ENCODE data around the gene PPP2R3B.

The PPP2R3B gene

DNA sequence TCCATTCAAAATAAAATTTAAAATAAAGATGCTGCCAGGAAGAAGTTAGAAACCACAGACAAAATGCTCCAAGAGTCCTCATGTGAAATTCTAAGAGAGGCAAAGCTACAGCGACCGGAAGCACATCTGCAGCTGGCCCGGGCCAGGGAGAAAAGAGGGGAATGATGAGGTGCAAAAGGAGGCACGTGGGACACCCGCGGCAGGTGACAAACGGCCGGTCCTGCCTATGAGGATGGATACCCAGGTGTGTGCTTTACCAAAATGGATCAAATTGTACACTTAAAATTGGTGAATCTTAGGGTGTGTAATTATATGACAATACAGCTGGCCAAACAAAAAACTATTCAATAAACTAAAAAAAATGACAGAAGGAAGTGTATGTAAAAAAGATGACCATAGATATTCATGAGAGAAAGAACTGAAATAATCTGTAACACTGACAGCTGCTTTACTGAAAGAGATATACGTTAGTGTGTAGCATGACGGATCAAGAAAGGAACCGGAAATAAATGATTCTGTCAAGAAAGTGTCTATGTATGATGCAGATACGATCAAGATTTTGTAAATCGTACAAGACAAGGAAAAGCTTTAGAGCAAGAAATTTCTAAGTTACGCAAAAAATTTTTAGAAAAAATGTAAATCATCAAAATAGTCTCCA is 29.5 kb downstream of the PPP2R3B start:
- Histone ChIP-seq H3K36me3 (no peaks in the 10 kb centered on the region), H3K27me3 (no peaks in the 10 kb centered on the region), H3K4me1 (no peaks in the 10 kb centered on the region), H3K4me3 (ENCODE audit: low read depth, low read length) (no peak overlapping the region), H3K9me3 (no peaks in the 10 kb centered on the region)
- no peak for DNase-seq
- TF ChIP-seq, protein P1, sequence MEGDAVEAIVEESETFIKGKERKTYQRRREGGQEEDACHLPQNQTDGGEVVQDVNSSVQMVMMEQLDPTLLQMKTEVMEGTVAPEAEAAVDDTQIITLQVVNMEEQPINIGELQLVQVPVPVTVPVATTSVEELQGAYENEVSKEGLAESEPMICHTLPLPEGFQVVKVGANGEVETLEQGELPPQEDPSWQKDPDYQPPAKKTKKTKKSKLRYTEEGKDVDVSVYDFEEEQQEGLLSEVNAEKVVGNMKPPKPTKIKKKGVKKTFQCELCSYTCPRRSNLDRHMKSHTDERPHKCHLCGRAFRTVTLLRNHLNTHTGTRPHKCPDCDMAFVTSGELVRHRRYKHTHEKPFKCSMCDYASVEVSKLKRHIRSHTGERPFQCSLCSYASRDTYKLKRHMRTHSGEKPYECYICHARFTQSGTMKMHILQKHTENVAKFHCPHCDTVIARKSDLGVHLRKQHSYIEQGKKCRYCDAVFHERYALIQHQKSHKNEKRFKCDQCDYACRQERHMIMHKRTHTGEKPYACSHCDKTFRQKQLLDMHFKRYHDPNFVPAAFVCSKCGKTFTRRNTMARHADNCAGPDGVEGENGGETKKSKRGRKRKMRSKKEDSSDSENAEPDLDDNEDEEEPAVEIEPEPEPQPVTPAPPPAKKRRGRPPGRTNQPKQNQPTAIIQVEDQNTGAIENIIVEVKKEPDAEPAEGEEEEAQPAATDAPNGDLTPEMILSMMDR (IDR thresholded peaks at IDR 0.05; ENCODE audit: low read depth, low read length) = no peak

DNA sequence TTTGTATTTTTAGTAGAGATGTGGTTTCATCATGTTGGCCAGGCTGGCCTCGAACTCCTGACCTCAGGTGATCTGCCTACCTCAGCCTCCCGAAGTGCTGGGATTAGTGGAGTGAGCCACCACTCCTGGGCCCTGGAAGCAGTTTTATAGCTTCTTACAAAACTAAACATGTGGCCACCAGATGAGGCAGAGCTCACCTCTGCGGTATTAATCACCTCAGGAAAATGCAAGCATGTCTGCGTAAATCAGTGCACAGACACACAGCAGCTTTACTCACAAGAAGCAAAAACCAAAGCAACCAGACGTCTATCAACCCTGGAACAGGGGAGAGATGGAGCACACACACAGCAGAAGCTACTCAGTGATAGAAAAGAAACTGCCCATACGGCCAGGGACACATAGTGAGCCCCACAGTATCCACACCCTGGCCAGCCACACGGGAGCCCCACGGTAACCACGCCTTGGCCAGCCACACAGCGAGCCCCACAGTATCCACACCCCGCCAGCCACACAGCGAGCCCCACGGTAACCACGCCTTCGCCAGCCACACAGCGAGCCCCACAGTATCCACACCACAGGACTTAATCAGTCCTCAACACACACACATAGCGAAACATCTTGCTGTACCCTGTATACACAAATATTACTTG is 30.2 kb downstream of the PPP2R3B start:
- Histone ChIP-seq H3K4me1 (no peaks in the 10 kb centered on the region), H3K36me3 (no peaks in the 10 kb centered on the region), H3K4me3 (ENCODE audit: low read depth, low read length) (no peak overlapping the region), H3K27me3 (no peaks in the 10 kb centered on the region), H3K9me3 (no peaks in the 10 kb centered on the region)
- DNase-seq = no peak
- TF ChIP-seq, protein P1 (IDR thresholded peaks at IDR 0.05; ENCODE audit: low read depth, low read length) = no peak

DNA sequence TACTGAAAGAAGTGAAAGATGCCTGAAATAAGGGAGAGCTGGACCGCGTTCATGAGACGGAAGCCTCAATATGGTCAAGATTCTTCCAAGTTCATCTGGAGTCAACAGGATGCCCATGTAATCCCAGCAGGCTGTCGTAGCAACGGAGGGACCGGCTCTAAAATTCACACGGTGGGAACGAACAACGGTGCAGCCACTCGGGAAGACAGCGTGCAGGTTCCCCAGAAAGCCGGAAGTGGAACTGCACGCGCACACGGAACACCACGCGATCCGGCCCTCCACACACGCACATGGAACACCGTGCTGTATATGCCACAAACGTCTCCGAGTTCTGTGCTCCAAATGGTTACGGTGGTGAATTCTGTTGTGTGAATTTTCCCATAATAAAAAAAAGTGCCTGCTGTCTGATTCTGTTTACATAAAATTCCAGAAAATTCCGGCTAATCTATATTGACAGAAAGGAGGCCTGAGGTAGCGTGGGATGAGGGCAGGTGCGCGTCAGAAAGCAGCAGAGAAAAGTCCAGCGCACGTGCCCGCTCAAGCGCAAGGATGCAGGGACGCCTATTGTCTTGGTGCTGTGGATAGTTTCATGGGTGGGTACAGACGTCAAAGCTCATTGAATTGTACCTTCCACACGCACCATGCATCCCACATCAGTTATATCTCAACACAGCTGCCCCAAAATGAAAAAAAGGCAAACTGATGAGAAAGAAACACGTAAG is 31.2 kb downstream of the PPP2R3B start:
- Histone ChIP-seq H3K36me3 (no peaks in the 10 kb centered on the region), H3K9me3 (no peaks in the 10 kb centered on the region), H3K4me1 (no peaks in the 10 kb centered on the region), H3K4me3 (ENCODE audit: low read depth, low read length) (no peak overlapping the region), H3K27me3 (no peaks in the 10 kb centered on the region)
- DNase-seq = no peak
- TF ChIP-seq, protein P1 (IDR thresholded peaks at IDR 0.05; ENCODE audit: low read depth, low read length) = no peak

DNA sequence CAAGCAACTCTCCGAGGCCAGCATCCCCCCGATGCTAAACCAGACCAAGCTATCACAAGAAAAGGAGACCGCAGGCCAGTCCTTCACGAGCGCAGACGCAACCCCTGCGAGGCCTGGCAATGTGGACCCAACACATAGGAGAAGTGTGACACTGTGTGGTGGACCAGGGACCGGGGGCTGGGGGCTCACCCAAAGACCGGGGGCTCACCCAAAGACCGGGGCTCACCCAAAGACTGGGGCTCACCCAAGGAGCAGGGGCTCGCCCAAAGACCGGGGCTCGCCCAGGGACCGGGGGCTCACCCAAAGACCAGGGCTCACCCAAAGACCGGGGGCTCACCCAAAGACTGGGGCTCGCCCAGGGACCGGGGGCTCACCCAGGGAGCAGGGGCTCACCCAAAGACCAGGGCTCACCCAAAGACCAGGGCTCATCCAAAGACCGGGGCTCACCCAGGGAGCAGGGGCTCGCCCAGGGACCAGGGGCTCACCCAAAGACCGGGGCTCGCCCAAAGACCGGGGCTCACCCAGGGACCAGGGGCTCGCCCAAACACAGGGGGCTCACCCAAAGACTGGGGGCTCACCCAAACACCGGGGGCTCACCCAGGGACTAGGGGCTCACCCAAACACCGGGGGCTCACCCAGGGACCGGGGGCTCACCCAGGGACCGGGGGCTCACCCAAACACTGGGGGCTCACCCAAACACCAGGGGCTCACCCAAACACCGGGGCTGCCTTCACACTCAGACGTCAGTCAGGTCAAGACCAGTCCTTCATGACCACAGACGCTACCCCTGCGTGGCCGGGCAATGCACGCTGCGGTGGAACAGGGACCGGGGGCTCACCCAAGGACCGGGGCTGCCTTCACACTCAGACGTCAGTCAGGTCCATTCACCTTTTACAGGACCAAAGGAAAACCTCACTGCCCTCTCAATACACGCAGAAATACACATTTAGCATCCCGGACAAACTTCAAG is 32.9 kb downstream of the PPP2R3B start:
- Histone ChIP-seq H3K9me3 (no peaks in the 10 kb centered on the region), H3K4me1 (no peaks in the 10 kb centered on the region), H3K4me3 (ENCODE audit: low read depth, low read length) (no peak overlapping the region), H3K36me3 (no peaks in the 10 kb centered on the region), H3K27me3 (no peaks in the 10 kb centered on the region)
- no peak for DNase-seq
- TF ChIP-seq, protein P1 (IDR thresholded peaks at IDR 0.05; ENCODE audit: low read depth, low read length) = no peak

DNA sequence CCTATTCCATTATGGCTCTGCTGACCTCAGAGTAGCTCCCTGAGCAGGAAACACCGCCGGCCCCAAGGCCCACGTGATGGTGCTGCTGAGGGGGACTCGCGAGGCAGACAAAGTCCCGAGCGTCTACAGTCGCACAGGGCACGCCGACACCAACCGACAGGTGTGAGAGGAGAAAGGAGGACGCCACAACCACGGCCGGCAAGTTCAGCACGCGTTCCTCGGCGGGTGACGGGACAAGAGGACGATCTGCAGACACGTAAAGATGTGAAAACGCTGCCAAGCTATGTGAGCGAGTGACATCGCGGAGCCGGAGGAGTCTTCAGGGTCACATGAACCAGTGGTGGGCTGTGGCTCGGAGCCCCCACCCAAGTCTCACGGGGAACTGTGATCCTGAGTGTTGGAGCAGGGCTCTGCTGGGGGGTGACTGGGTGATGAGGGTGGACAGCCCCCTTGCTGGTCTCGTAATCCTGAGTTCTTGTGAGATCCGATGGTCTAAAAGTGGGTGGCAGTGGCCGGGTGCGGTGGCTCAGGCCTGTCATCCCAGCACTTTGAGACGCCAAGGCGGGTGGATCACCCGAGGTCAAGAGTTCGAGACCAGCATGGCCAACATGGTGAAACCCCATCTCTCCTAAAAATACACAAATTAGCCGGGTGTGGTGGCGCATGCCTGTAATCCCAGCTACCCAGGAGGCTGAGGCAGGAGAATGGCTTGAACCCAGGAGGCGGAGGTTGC is 34.0 kb downstream of the PPP2R3B start:
- Histone ChIP-seq H3K4me3 (ENCODE audit: low read depth, low read length) (no peak overlapping the region), H3K9me3 (no peaks in the 10 kb centered on the region), H3K36me3 (no peaks in the 10 kb centered on the region), H3K4me1 (no peaks in the 10 kb centered on the region), H3K27me3 (no peaks in the 10 kb centered on the region)
- DNase-seq = no peak
- TF ChIP-seq, protein P1 (IDR thresholded peaks at IDR 0.05; ENCODE audit: low read depth, low read length) = no peak

Data from BE2C (cell line).